Hippocampal formation (tissue), 2 donors: ENCODE results near the gene LIPE.
A peak's percentile ranks its signal among the peaks of the same experiment; 100 is the strongest.

ENCODE experiments used
- DNase-seq, 2 donors: peaks; one replicate each; lab custom pipeline; 2025; lab: John Stamatoyannopoulos, UW

The LIPE gene

GRCh38 chr19:42412661-42413076 lies 14.5 kb downstream of the LIPE start:
- peak; percentile 81 to 84 for DNase-seq

- peak; percentile 73 to 81 for DNase-seq
These were observed 15.0 kb downstream of the LIPE start for GRCh38 chr19:42412227-42412626.

GRCh38 chr19:42411581-42412178 lies 15.5 kb downstream of the LIPE start:
- DNase-seq, result no peak

- DNase-seq, result no peak
These were observed 16.8 kb downstream of the LIPE start for GRCh38 chr19:42410371-42410770.

GRCh38 chr19:42409477-42409876 lies 17.7 kb downstream of the LIPE start:
- no peak for DNase-seq

- no peak for DNase-seq
These were observed 19.4 kb downstream of the LIPE start for GRCh38 chr19:42407816-42408175.

- DNase-seq, result no peak
These were observed 19.9 kb downstream of the LIPE start for GRCh38 chr19:42407085-42407815.

- no peak for DNase-seq
These were observed 21.1 kb downstream of the LIPE start for GRCh38 chr19:42406111-42406510.

GRCh38 chr19:42403586-42403985 lies 23.6 kb downstream of the LIPE start:
- no peak for DNase-seq

GRCh38 chr19:42402376-42403116 lies 24.6 kb downstream of the LIPE start:
- no peak for DNase-seq

- peak in 1 of 2 donors; percentile 53 for DNase-seq
These were observed 25.6 kb downstream of the LIPE start for GRCh38 chr19:42401365-42402303.

GRCh38 chr19:42400404-42400803 lies 26.8 kb downstream of the LIPE start:
- no peak for DNase-seq

GRCh38 chr19:42397263-42398166 lies 29.7 kb downstream of the LIPE start:
- DNase-seq, result no peak

GRCh38 chr19:42396381-42397262 lies 30.6 kb downstream of the LIPE start:
- peak; percentile 99 for DNase-seq

- no peak for DNase-seq
These were observed 32.4 kb downstream of the LIPE start for GRCh38 chr19:42394751-42395150.

GRCh38 chr19:42392165-42392564 lies 35.0 kb downstream of the LIPE start:
- DNase-seq, result no peak

GRCh38 chr19:42389899-42390298 lies 37.3 kb downstream of the LIPE start, which contains the start of gene CNFN:
CNFN (minus strand) TSS chr19:42390297; CDS start chr19:42389037, 1,260 bp downstream.
- DNase-seq, result no peak

- DNase-seq, result no peak
These were observed 38.2 kb downstream of the LIPE start for GRCh38 chr19:42388851-42389489.
